GM19043 (cell line): ENCODE results near the gene VENTX.
"Not testable (repeated sequence)": the region's sequence is repeated elsewhere in the genome, so short reads cannot be mapped to it uniquely, and the experiment has no call there.

Experiments used
- ATAC-seq: cut with Tn5 transposase; IDR thresholded peaks from one replicate; pipeline ENCODE4 v1.9.1; 2021; ENCODE audit warnings: low read depth; ENCODE audit not compliant: unreplicated experiment

Gene VENTX

DNA sequence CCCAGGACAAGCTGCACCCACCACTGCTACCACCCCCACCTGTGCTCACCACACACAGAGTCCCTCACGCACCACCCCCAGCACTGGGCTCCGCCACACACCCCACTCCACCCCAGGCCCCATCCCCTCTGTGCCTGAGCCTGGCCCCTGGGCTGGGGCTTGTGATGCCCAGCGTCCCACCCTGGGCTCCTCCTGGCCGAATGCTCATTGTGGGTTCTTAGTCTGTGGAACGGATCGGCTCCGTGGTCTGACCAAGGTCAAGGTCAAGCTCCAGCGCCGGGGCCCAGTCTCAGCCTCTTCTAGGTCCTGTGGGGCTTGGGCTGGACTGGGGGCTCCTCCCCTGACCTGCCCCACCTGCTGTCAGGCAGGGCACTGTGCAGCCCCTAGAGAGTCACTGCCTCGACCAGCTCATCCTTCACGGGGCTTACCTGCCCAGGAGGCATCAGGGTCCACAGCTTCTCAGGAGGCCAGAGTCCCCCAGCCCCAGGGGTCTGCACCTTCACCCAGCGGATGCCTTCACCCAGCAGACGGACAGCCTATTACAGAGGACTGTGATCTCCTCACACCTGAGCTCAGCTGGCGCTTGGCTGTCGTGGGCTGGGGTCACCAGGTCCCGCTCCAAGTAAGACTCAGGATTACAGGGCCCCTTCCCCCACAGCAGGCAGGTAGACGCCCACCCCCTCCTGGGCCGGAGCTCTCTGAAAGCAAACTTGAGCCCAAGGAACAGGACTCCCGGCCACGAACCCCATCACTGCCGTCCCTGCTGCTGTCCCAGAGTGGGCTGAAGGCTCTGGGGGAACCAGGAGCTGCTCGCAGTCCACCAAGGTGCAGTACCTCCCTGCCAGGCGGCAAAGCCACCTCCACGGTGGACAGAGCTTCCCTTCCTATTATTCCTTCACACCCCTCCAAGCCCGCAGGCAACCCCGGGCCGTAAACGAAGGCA, 22.9 kb upstream of the VENTX start:
- ATAC-seq: no peak

DNA sequence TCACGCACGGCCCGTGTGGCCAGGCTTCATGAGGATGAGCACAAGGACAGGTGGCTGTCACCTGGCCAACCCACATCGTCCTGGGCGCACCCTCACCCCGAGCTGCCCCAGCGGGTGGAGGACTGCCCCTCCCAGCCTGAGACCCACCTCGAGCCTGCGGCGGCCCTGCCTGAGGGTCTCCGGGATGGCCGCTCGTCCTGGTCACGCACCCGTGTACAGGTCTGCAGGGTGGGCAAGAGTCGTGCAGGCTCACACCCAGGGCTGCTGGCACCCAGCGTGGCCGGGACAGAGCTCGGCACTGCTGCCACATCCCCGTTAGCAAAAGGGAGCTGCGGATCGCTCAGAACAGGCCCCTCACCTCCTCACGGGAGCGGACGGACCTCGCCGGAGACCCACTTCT, 22.1 kb upstream of the VENTX start:
- ATAC-seq: no peak

DNA sequence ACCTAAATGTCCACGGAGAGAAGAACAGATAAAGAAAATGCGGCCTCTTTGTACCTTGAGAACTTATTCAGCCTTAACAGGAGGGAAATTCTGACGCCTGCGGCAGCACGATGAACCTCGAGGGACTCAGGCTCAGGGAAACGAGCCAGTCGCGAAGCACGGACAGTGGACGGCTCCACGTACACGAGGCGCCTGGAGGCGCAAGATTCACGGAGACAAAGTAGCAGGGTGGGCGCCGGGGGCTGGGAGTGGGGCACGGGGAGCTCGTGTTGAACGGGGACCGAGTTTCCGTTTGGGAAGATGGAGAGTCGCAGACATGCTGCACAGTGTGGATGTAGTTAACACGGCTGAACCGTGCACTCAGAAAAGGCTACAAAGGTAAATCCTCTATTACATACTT, 20.9 kb upstream of the VENTX start:
- ATAC-seq: no peak

DNA sequence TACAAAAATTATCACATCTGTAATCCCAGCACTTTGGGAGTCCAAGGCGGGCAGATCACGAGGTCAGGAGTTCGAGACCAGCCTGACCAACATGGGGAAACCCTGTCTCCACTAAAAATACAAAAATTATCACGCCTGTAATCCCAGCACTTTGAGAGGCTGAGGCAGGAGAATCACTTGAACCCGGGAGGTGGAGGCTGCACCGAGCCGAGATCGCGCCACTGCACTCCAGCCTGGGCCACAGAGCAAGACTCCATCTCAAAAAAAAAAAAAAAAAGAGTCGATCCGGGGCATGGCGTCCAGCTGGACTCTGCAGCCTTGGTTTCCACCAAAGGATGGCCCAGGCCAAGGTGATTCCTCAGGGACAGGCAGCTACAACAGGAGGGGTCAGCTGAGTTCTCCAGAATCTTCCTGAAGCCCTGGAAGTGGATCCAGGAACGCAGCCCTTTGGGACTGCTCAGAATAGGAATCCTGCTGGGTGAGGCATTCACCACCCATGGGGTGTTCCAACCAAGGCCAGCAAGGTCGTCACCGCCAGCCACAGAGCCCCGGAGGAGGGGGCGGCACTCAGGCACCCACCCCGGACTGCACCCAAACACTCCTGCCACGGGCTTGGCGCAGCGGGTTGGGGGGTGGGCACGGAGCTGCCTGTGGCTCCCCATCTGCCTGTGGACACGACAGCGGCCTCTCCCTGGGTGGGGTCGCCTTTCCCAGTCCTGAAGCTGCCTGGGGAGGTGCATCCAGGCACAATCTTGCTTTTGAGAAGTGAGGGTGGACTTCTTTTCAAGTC, 19.7 kb upstream of the VENTX start:
- ATAC-seq: no peak

DNA sequence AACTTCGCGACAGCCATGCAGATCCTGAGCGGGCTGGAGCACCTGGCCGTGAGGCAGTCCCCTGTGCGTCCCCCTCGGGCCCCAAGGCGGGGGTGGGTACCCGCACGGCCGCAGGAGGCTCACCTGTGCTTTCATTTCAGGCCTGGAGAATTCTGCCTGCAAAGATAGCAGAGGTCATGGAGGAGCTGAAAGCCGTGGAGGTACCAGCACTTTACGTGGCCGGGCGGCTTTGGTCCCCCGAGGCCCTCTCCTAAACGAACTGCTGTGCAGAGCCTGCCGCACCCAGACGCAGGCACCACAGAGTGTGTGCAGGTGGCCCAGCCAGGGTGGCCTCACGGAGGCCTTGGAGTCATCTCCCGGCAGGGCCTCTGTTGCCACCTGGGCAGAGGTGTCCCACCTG, 18.8 kb upstream of the VENTX start:
- ATAC-seq: no peak

DNA sequence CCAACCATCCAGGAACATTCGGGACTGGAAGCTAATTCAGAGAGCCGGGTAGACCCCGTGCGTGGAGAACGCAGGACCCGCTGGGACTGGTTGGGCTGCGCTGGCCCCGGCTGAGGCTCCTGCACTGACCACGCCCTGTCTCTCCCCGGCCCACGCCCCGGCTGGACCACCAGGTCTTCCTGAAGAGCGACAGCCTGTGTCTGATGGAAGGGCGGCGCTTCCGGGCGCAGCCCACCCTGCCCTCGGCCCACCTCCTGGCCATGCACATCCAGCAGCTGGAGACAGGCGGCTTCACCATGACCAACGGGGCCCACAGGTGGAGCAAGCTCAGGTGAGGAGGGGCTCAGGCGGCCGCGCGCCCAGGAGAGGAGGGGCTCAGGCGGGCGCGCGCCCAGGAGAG, 17.9 kb upstream of the VENTX start:
- no peak for ATAC-seq

DNA sequence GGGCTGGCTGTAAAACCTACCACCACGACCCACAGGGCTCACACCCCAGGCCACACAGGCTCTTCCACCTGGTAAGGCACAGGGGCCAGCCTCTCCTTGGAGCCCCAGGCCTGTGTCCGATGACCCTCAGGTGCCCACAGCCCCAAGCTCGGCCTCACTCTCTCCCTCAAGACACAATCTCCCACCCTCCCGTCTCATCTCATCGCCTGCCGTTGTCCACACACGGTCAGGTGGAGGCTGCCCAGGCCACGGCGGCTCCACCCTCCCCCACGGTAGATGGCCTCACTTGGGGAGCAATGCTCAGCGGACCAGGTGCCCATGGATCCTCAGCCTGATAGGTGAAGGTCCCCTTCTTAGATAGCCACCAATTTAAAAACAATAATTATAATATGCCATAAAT, 16.3 kb upstream of the VENTX start:
- no peak for ATAC-seq

DNA sequence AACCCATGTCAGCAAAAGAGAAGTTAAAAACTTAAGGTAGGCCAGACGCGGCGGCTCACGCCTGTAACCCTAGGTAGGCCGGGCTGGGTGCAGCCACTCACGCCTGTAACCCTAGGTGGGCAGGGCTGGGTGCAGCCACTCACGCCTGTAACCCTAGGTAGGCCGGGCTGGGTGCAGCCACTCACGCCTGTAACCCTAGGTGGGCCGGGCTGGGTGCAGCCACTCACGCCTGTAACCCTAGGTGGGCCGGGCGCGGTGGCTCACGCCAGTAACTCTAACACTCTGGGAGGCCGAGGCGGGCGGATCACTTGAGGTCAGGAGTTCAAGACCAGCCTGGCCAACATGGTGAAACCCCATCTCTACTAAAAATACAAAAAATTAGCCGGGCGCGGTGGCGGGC, 15.9 kb upstream of the VENTX start:
- not testable (repeated sequence) for ATAC-seq

DNA sequence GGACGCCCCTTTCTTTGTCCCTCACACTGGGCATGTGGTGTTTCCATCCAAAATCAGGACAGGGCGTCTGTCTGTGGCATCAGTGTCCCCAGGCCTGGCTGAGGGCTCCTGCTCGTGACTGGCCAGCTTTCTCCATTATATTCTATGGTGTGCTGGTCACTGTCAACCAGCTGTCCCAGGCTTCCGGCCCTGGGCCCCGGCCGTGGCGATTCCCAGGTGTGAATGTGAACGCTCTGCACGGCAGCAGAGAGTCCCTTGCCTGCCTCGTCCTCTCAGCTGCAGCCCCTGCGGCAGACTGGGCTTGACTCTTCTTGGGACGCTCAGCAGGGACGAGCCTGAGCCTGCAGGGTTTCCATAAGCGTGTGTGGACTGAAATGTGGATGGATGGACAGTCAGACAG, 13.6 kb upstream of the VENTX start:
- ATAC-seq: no peak

DNA sequence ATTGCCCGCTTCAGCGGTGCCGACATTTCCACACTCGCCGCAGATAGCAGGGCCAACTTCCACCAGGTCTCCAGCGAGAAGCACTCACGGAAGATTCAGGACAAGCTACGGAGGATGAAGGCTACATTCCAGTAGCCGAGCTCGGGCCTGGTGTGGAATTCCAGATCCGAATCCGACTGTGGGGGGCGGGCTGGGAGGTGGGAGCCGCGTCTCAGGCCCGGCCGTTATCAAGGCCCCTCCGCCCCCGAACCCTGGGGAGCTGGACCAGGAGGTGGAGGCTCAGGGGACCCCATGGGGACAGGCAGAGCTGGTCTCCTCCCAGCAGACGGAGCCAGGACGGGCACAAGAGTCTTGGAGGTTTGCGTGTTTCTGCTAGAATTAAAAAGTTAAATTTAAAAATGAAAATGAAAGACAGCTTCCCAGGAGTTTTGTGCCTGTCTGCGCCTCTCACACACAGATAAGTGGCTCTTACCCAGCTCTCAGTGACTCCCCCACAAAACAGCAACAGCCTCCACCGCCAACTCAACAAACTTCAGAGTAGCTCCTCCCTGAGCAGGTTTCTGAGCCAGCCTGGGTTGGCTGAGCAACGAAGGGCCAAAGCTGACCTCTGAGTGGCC, 12.8 kb upstream of the VENTX start:
- ATAC-seq: no peak

DNA sequence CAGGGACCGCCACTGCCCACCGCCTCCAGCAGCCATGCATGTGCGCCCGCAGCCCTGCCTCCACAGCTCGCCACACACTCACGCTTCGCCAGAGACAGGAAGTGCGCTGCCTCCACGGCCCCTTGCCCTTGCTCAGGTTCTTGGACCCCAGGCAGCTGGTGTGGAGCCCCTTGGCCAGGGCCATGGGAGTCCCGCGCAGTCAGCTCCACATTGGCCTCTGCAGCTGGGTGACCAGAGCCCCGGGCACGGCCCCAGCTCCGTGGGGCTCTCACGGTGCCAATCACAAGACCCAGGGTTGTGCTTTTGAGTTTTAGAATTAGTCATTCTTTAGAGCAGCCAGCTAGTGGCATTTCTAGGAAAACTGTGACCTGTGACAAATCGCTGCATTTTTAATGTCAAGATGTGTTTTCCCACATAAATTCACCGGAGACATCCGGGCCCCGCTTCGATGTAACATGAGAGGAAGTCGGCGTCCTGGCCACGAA, 11.9 kb upstream of the VENTX start:
- no peak for ATAC-seq

DNA sequence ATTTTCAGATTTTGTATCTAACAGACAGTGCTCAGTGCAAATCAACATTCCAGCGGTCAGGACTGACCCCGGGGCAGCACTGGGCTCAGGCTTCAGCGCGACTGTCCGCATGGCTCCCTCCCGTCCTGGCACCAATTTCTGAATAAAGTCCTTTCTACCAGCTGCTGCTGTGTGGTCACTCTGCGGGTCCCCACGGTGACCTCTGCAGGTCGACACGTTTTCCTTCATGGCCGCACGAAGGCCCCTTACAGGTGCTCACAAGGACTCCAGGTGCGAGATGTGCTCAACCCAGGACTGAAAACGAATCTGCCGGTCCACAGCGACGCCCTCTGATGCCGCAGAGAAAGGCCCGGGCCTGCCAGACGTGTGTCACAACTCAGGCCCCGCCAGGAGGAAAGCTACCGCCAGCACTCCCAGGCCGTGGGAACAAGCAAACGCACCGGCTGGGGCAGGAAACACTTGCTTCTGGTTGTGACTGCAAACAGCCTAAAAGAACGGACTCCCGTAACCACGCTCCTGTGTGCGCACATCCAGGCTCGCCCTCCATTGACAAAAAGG, 11.3 kb upstream of the VENTX start:
- ATAC-seq: no peak

DNA sequence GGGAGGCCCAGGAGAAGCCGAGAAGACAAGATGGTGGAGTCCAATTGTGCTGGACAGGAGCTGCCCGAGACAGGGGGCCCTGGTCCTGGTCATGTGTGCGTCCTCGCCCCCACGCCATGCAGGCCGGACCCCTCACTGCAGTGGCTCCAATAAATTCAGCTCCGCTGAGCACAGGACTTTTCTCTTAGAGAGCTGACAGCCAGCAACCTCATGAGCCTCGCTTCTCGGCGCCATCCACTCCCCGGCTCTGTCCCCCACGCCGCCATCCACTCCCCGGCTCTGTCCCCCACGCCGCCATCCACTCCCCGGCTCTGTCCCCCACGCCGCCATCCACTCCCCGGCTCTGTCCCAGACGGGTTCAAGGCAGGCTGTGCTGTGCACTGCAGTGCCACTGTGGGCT, 10.4 kb upstream of the VENTX start:
- ATAC-seq: no peak

DNA sequence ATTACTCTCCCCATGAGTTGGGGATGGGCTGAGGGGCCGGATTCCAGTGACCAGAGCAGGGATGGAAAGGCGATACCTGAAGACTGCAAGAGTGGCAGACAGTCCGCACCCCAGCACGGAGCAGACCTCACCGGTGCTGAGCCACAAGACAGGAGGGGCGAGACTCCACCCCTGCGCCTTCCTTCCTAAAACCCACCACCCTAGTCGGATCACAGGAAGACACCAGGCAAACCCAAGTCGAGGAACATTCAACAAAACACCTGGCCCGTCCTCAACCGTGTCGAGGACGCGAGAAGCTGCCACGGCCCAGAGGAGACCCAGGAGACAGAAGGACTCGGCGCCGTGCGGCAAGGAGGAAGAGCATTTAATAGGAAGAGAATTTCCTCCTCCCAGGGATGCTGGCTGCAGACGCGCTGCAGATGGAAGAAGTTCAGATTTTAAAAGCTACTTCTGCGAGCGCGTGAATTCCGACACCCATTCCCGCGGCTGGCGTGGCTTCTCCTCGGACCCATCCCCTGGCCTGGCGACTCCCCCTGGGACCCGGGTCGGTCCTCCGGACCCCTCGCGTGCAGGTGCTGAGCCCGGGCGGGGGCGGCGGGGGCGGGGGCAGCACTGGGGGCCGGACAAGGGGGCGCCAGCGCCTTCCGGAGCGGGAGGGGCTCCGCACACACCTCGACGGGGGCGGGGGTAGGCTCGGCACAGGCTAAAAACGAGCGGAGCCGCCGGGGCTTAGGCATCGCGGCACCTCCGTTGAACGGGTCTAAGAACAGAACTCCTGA, 8.2 kb upstream of the VENTX start:
- no peak for ATAC-seq

DNA sequence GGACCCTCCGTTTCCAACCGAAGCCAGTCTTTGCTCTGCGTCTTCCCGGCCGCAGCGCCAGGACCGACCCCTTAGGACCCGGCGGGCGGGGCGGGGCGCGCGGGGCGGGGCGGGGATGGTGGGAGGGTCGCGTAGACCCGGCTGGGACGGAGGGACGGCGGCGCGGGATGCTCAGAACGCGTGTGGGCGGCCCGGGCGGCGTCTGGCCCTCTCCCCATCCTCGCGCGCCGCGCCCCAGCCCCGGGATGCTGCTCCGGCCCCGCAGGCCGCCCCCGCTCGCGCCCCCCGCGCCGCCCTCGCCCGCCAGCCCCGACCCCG, 7.7 kb upstream of the VENTX start, which contains the start of gene UTF1:
Gene UTF1 (plus strand): TSS at position 174 of the 318 bp plus-strand sequence. CDS start 72 bp downstream, at position 246.
- ATAC-seq: no peak

DNA sequence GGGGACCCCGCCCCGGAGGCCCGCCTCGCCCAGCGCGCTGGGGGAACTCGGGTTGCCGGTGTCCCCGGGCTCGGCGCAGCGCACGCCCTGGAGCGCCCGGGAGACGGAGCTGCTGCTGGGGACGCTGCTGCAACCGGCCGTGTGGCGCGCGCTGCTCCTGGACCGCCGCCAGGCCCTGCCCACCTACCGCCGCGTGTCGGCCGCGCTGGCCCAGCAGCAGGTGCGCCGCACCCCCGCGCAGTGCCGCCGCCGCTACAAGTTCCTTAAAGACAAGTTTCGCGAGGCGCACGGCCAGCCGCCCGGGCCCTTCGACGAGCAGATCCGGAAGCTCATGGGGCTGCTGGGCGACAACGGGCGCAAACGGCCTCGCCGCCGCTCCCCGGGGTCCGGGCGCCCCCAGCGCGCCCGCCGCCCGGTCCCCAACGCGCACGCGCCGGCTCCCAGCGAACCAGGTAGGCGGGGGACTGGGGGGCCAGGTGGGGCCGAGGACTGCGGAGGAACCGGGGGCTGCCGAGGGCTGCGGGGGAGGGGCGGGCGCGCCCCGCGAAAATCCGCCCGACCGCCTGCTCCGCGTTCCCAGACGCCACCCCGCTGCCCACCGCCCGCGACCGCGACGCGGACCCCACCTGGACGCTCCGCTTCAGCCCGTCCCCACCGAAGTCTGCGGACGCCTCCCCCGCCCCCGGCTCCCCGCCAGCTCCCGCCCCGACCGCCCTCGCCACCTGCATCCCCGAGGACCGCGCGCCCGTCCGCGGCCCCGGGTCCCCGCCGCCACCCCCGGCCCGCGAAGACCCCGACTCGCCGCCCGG, 7.1 kb upstream of the VENTX start:
- ATAC-seq: no peak

DNA sequence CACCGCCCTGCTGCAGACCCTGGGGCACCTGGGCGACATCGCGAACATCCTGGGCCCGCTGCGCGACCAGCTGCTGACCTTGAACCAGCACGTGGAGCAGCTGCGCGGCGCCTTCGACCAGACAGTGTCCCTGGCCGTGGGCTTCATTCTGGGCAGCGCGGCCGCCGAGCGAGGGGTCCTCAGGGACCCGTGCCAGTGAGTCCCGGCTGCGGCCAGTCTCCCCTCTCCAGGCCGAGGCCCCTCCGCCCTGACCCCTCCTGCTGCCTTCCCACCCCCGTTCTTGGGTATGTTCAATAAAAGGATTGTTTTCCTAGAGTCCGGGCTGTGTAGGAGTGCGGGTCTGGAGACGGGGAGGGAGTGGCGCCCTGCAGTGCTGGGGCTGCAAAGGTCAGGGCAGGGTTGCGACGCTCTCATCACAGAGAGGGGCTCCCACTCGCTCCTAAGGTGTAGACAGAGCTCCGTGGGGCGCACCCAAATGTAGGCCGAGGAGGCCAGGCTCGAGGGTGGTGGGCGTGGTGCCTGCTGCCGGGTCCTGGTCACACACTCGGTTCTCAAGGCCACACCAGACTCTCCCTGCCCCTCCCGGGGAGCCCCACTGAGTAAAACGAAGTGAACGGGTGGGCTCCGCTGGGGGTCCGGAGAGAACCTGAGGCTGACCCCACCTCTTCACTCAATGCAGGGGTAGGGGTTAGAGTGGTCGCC, 6.3 kb upstream of the VENTX start:
- no peak for ATAC-seq

DNA sequence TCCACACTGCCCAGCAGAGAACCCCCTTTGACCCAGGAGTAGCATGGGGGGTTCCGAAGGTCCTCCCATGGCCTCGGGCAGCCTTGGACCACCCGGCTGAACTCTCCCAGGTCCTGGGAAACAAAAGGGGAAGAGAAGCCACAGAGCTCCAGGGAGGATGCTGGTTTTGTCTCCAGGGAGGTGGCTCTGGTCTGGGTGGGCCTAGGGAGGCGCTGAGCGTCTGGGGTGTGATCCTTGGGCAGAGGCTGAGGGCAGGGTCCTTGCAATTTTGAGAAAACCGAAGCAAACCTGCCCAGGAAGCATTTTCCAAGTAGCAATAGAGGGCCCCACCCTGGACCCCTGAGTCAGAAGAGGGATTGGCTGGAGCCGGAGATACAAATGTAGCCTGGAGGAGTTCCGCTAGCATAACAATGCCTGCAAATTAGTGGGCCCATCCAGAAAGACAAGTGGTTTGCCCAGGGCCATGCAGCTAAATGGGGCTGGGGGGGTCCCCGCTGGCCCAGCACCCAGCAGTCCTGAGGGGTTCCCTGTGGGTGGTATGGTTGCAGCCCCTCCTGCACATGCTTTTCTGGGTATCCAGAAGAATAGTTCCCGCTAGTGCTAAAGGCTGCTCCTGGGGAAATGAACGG, 5.6 kb upstream of the VENTX start:
- no peak for ATAC-seq
